LNCAP (cell line): ENCODE measurements around the gene DCAKD.

Experiments used
- CTCF ChIP-seq: fragments of 450-650 bp; IDR thresholded peaks from 2 replicates; pipeline ENCODE4 v1.5.1; 2017; ENCODE audit warnings: mild to moderate bottlenecking

DCAKD gene

DNA sequence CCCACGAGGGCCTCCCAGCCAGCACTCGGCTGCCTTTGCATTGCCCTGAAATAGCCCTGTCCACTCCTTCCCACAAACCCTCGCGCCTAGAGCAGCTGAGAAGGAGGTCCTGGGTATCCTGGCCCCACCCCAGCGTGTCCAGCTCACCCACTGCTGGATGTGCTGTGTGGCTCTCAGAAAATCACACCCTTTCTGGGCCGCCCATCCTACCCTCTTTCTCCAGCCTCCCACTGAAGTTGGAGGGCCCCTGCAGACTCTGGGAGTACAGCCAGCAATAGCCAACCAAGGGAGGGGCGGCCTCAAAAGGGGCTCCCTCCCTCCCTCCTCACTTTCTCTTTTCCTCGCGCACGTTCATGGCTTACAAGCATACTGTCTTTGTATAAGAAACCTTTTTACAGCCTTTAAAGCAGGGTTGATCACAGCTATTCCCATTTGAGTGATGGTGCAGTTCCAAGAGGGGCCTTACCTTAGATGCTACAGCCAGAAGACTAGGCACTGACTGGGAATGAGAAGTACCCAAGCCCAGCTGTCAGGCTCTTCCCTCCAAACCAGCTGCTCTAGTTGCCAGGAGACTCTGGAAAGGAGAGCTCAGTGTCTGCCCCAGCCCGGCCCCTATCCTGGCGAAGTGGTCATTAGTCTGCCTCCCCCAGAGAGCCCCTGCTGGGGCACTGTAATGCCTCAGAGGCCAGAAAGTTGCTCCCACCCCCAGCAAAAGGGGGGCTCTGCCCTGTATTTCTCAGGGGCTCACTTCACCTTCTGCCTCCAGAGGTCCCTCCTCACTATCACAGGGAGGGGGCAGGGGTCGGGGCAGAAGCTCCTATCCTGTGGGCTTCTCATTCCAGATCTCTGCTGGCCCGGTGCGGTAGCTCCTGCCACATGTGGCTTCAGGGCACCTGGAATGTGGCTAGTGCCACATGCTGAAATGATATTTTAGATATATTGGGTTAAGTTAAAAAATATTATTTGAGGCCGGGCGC is 38.1 kb downstream of the DCAKD start:
- no peak for TF ChIP-seq CTCF

- TF ChIP-seq CTCF = no peak
These were observed 39.7 kb downstream of the DCAKD start for GRCh38 chr17:45011767-45012166.

GRCh38 chr17:45009676-45010467 is 41.6 kb downstream of the DCAKD start:
- TF ChIP-seq CTCF = no peak

- TF ChIP-seq CTCF = no peak
These were observed 43.2 kb downstream of the DCAKD start for GRCh38 chr17:45008216-45008615.

DNA sequence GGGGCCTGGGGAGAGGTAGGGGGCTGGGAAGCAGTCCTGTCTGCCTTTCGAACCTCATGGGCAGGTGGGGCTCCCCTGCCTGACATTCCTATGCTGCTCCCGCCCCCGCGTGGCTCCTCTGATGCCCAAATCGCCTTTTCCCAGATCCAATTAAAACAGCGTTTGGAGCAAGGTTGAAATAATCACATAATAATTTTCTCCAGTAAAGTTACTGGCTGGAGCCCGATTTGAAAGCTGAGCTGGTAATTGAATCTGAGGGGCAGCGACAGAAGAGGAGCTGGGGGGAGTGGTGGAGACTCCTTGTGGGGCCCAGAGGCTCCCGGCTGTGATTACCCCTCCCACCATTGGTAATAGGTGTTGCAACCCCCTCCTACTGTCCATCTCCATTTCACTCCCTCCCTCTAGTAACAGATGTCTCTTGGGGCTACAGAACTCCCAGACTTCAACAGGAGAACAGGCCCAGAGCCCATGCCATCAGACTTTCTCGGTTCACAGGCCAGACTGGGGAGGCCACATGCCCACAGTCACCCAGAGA is 44.4 kb downstream of the DCAKD start:
- TF ChIP-seq CTCF = no peak

- TF ChIP-seq CTCF = no peak
These were observed 45.7 kb downstream of the DCAKD start for GRCh38 chr17:45005700-45006099.

- TF ChIP-seq CTCF = no peak
These were observed 47.0 kb downstream of the DCAKD start for GRCh38 chr17:45004388-45004787.
